Activated CD8-positive, alpha-beta memory T cell treated with anti-CD3 and anti-CD28 coated beads, Interleukin-2, amount 10 ng/mL, durations not matched to agents 7 days and 5 days (primary cell): Measurements from ENCODE around the gene ZMYND15. TPM values are rescaled to one million over a fixed set of nuclear protein-coding genes. Genes with fewer than 3 reads are reported as not detected.
A peak's percentile ranks its signal among the peaks of the same experiment; 100 is the strongest.

Experiments
- ATAC-seq: fragments of 150-1000 bp; cut with Tn5 transposase; one replicate; pipeline ENCODE4 v1.10.0; 2021; ENCODE audit warnings: moderate library complexity
- CTCF ChIA-PET: fragments of 350-600 bp; sonication (Branson Sonifier 250); formaldehyde crosslinking; loops from one replicate; lab custom pipeline; 2021; ENCODE audit warnings: antibody characterized with exemption; lab: Charles Lee
- DNase-seq: peaks from one replicate; pipeline ENCODE4 v3.0.0-alpha.2; 2020
- H3K27ac Mint-ChIP-seq: one replicate; pipeline ENCODE4 v1.8.0; 2021; ENCODE audit warnings: mild to moderate bottlenecking, mixed read lengths
- H3K27me3 Mint-ChIP-seq: one replicate; pipeline ENCODE4 v1.8.0; 2021; ENCODE audit warnings: mixed read lengths
- H3K36me3 Mint-ChIP-seq: one replicate; pipeline ENCODE4 v1.8.0; 2021; ENCODE audit warnings: mild to moderate bottlenecking, mixed read lengths
- H3K4me1 Mint-ChIP-seq: one replicate; pipeline ENCODE4 v1.8.0; 2021; ENCODE audit warnings: mixed read lengths
- H3K4me3 Mint-ChIP-seq: one replicate; pipeline ENCODE4 v1.8.0; 2021; ENCODE audit warnings: mild to moderate bottlenecking, moderate library complexity, mixed read lengths
- H3K9me3 Mint-ChIP-seq: one replicate; pipeline ENCODE4 v1.8.0; 2022; ENCODE audit warnings: low read depth, mixed read lengths
- total RNA-seq, 2 experiments: library from RNA; stranded (reverse); gene quantifications; one replicate each; pipeline ENCODE4 v1.2.3, GENCODE V29; 2021

The ZMYND15 gene
- total RNA-seq, 2 experiments from 2014 or later, result 0.12 TPM; not detected in 1

- no peaks in the 10 kb centered on the region for H3K9me3 Mint-ChIP-seq
- H3K27ac Mint-ChIP-seq, result no peak overlapping the region
- no peak for DNase-seq
- no peak overlapping the region for H3K4me3 Mint-ChIP-seq
- H3K36me3 Mint-ChIP-seq, result peaks cover 2% of the 10 kb centered on the region
- peaks cover 32% of the 10 kb centered on the region for H3K4me1 Mint-ChIP-seq
- no peak for ATAC-seq
- peaks cover 64% of the 10 kb centered on the region for H3K27me3 Mint-ChIP-seq
- CTCF ChIA-PET, result interaction anchor here (1.2 to 1.8 kb wide), 4 partner anchors 42 to 98 kb away, joined by 3 to 5 read pairs (median 4); no protein-coding TSS in a partner anchor
These were observed 46.9 kb downstream of the ZMYND15 start for GRCh38 chr17:4786516-4786915.

- Mint-ChIP-seq H3K27ac (no peak overlapping the region), H3K4me3 (no peak overlapping the region), H3K27me3 (peaks cover 59% of the 10 kb centered on the region), H3K4me1 (peaks cover 32% of the 10 kb centered on the region), H3K36me3 (peaks cover 2% of the 10 kb centered on the region), H3K9me3 (no peaks in the 10 kb centered on the region)
- ATAC-seq (no peak), DNase-seq (no peak)
- CTCF ChIA-PET, result interaction anchor here (0.9 to 3.9 kb wide), 9 partner anchors 9 to 111 kb away, joined by 3 to 39 read pairs (median 21); partner anchors contain the start of genes ARRB2, C17orf107, MED11 and PLD2
These were observed 48.6 kb downstream of the ZMYND15 start for GRCh38 chr17:4788159-4788806.

- H3K27me3 Mint-ChIP-seq, result peaks cover 53% of the 10 kb centered on the region
- peak within 1 kb of the TSS; percentile 72 for H3K4me3 Mint-ChIP-seq
- DNase-seq (no peak), ATAC-seq (no peak)
- no peaks in the 10 kb centered on the region for H3K9me3 Mint-ChIP-seq
- CTCF ChIA-PET, result interaction anchor here (0.8 to 3.9 kb wide), 34 partner anchors 9 to 646 kb away, joined by 3 to 39 read pairs (median 6); partner anchors contain the start of genes ARRB2, C17orf107, C17orf114 and CHRNE
- peaks cover 32% of the 10 kb centered on the region for H3K4me1 Mint-ChIP-seq
- H3K36me3 Mint-ChIP-seq, result peaks cover 2% of the 10 kb centered on the region
- H3K27ac Mint-ChIP-seq, result no peak within 1 kb of the TSS
These were observed 49.4 kb downstream of the ZMYND15 start, which contains the start of gene GLTPD2 for GRCh38 chr17:4788807-4789700. GLTPD2 (plus strand) TSS chr17:4788964; CDS start chr17:4789012, 48 bp downstream.

GRCh38 chr17:4789701-4789950, 50.0 kb downstream of the ZMYND15 start:
- H3K4me3 Mint-ChIP-seq, result peak overlapping the region; percentile 72

GRCh38 chr17:4789951-4790704, 50.5 kb downstream of the ZMYND15 start:
- Mint-ChIP-seq H3K36me3 (peaks cover 2% of the 10 kb centered on the region), H3K27me3 (peaks cover 45% of the 10 kb centered on the region), H3K27ac (peak overlapping the region; percentile 90), H3K9me3 (no peaks in the 10 kb centered on the region), H3K4me1 (peaks cover 30% of the 10 kb centered on the region), H3K4me3 (peak overlapping the region; percentile 86)
- CTCF ChIA-PET, result interaction anchor here (0.8 to 3.9 kb wide), 37 partner anchors 10 to 647 kb away, joined by 3 to 39 read pairs (median 5); partner anchors contain the start of genes ARRB2, C17orf107, C17orf114 and CHRNE
- DNase-seq (peak; percentile 88), ATAC-seq (peak; percentile 93)

More at GRCh38 chr17:4789701-4789950, 50.0 kb downstream of the ZMYND15 start:
- H3K4me1 Mint-ChIP-seq, result peaks cover 31% of the 10 kb centered on the region
- peaks cover 2% of the 10 kb centered on the region for H3K36me3 Mint-ChIP-seq
- no peak for DNase-seq
- no peaks in the 10 kb centered on the region for H3K9me3 Mint-ChIP-seq
- H3K27ac Mint-ChIP-seq, result no peak overlapping the region
- CTCF ChIA-PET, result interaction anchor here (0.8 to 3.9 kb wide), 33 partner anchors 9 to 647 kb away, joined by 3 to 39 read pairs (median 6); partner anchors contain the start of genes ARRB2, C17orf107, C17orf114 and CHRNE
- H3K27me3 Mint-ChIP-seq, result peaks cover 48% of the 10 kb centered on the region
- no peak for ATAC-seq

GRCh38 chr17:4790705-4791088, 51.1 kb downstream of the ZMYND15 start:
- ATAC-seq (no peak), DNase-seq (no peak)
- CTCF ChIA-PET, result interaction anchor here (0.7 to 3.9 kb wide), 29 partner anchors 11 to 370 kb away, joined by 3 to 39 read pairs (median 6); partner anchors contain the start of genes ARRB2, C17orf107, C17orf114 and CHRNE
- H3K4me3 Mint-ChIP-seq, result peak overlapping the region; percentile 86
- peaks cover 29% of the 10 kb centered on the region for H3K4me1 Mint-ChIP-seq
- peaks cover 40% of the 10 kb centered on the region for H3K27me3 Mint-ChIP-seq
- H3K36me3 Mint-ChIP-seq, result peaks cover 2% of the 10 kb centered on the region
- peak overlapping the region; percentile 90 for H3K27ac Mint-ChIP-seq
- H3K9me3 Mint-ChIP-seq, result no peaks in the 10 kb centered on the region

GRCh38 chr17:4795168-4795567, 55.5 kb downstream of the ZMYND15 start:
- Mint-ChIP-seq H3K9me3 (no peaks in the 10 kb centered on the region), H3K4me1 (peaks cover 28% of the 10 kb centered on the region), H3K36me3 (peaks cover 9% of the 10 kb centered on the region), H3K27ac (peak overlapping the region; percentile 97), H3K4me3 (peak overlapping the region; percentile 95), H3K27me3 (peaks cover 9% of the 10 kb centered on the region)
- CTCF ChIA-PET, result no interaction called here
- ATAC-seq (no peak), DNase-seq (no peak)

Other genes starting within 250 kb of the ZMYND15 start
- gene SPNS2, start 241.0 kb upstream of the ZMYND15 start, total RNA-seq, result 1 to 10 TPM; 1.1 to 1.9 TPM
- 10 to 100 TPM; 72.4 to 94.3 TPM for gene MYBBP1A, start 184.4 kb upstream of the ZMYND15 start, total RNA-seq
- not detected for gene GGT6, start 179.3 kb upstream of the ZMYND15 start, total RNA-seq
- gene SMTNL2, start 155.3 kb upstream of the ZMYND15 start, total RNA-seq, result not detected
- not detected for gene ALOX15, start 98.2 kb upstream of the ZMYND15 start, total RNA-seq
- 10 to 100 TPM; 88.5 to 96.9 TPM for gene PELP1, start 35.7 kb upstream of the ZMYND15 start, total RNA-seq
- gene ARRB2, start 29.2 kb upstream of the ZMYND15 start, total RNA-seq, result 100 to 1,000 TPM; 348 to 365 TPM
- 10 to 100 TPM; 23.6 to 26.1 TPM for gene MED11, start 8.4 kb upstream of the ZMYND15 start, total RNA-seq
- gene CXCL16, start 95 bp downstream of the ZMYND15 start, total RNA-seq, result under 1 TPM; 0.70 to 0.96 TPM
- not detected for gene TM4SF5, start 32.1 kb downstream of the ZMYND15 start, total RNA-seq
- gene VMO1, start 46.5 kb downstream of the ZMYND15 start, total RNA-seq, result under 1 TPM; 0.37 to 0.50 TPM
- gene GLTPD2, start 49.1 kb downstream of the ZMYND15 start, total RNA-seq, result not detected
- 100 to 1,000 TPM; 119 to 157 TPM for gene PSMB6, start 56.3 kb downstream of the ZMYND15 start, total RNA-seq
- 10 to 100 TPM; 11.7 to 14.5 TPM for gene PLD2, start 67.3 kb downstream of the ZMYND15 start, total RNA-seq
- gene MINK1, start 93.5 kb downstream of the ZMYND15 start, total RNA-seq, result 100 to 1,000 TPM in 1 of 2 experiments, 10 to 100 TPM in 1; 87.4 to 107 TPM
- 1 to 10 TPM in 1 of 2 experiments, under 1 TPM in 1; 0.98 to 1.2 TPM for gene C17orf107, start 159.7 kb downstream of the ZMYND15 start, total RNA-seq
- gene CHRNE, start 163.3 kb downstream of the ZMYND15 start, total RNA-seq, result under 1 TPM; 0.40 to 0.41 TPM
- gene GP1BA, start 192.4 kb downstream of the ZMYND15 start, total RNA-seq, result not detected
- 10 to 100 TPM; 82.3 to 84.6 TPM for gene SLC25A11, start 200.2 kb downstream of the ZMYND15 start, total RNA-seq
- 100 to 1,000 TPM; 226 to 273 TPM for gene RNF167, start 200.4 kb downstream of the ZMYND15 start, total RNA-seq
- 1,000 to 10,000 TPM; 2,029 to 2,329 TPM for gene PFN1, start 208.7 kb downstream of the ZMYND15 start, total RNA-seq
- gene ENO3, start 211.3 kb downstream of the ZMYND15 start, total RNA-seq, result 10 to 100 TPM; 27.7 to 30.8 TPM
- gene SPAG7, start 228.0 kb downstream of the ZMYND15 start, total RNA-seq, result 10 to 100 TPM; 60.5 to 70.1 TPM
- 10 to 100 TPM; 60.6 to 72.5 TPM for gene CAMTA2, start 247.8 kb downstream of the ZMYND15 start, total RNA-seq